Gastroesophageal sphincter (tissue), 4 donors: Measurements from ENCODE around the gene IRAK4. TPM values are rescaled to one million over a fixed set of nuclear protein-coding genes. Genes with fewer than 3 reads are reported as not detected.
"Not testable (repeated sequence)": the region's sequence is repeated elsewhere in the genome, so short reads cannot be mapped to it uniquely, and the experiment has no call there.

ENCODE experiments used
- ATAC-seq: fragments of 150-250 bp; one replicate; pipeline ENCODE4 v1.9.1; 2016; ENCODE audit warnings: mild to moderate bottlenecking, moderate library complexity
- H3K27ac ChIP-seq, 4 donors: fragments of 200-600 bp; sonication (generic) in 3 of 4; 1 replicate in 3 of 4; 2 replicates in 1 of 4; pipeline ENCODE4 v1.5.1; 2016 to 2019
- H3K27me3 ChIP-seq: fragments of 200-600 bp; sonication (generic); one replicate; pipeline ENCODE4 v1.5.1; 2019
- H3K36me3 ChIP-seq, 2 donors: fragments of 200-600 bp; sonication (generic); one replicate each; pipeline ENCODE4 v1.5.1; 2019; ENCODE audit warnings: control low read depth in 1 of 2
- H3K4me1 ChIP-seq, 3 donors: fragments of 200-600 bp; sonication (generic); 1 replicate in 2 of 3; 2 replicates in 1 of 3; pipeline ENCODE4 v1.5.1; 2016 to 2019; ENCODE audit warnings: control low read depth in 2 of 3
- H3K4me3 ChIP-seq, 2 donors: fragments of 200-600 bp; sonication (generic); one replicate each; pipeline ENCODE4 v1.5.1; 2019; ENCODE audit warnings: mild to moderate bottlenecking in 1 of 2, moderate library complexity in 1 of 2
- H3K9me3 ChIP-seq, 3 donors: fragments of 200-600 bp; sonication (generic); one replicate each; pipeline ENCODE4 v1.5.1; 2017 to 2019; ENCODE audit warnings: control low read depth in 2 of 3
- EP300 ChIP-seq: sonication (generic); formaldehyde crosslinking; IDR thresholded peaks from one replicate; pipeline ENCODE4 v1.6.1; 2017; ENCODE audit warnings: antibody characterized with exemption, mild to moderate bottlenecking
- POLR2A ChIP-seq, 2 donors: fragments of 450-650 bp; IDR thresholded peaks; one replicate each; pipeline ENCODE4 v1.6.1; 2017; ENCODE audit warnings: antibody characterized with exemption in 2 of 2, mild to moderate bottlenecking in 2 of 2, moderate library complexity in 1 of 2
- POLR2AphosphoS5 ChIP-seq: sonication (generic); formaldehyde crosslinking; IDR thresholded peaks from one replicate; pipeline ENCODE4 v1.6.1; 2017; ENCODE audit warnings: antibody characterized with exemption
- WGBS, 2 donors: methylation state at CpG; one replicate each; pipeline ENCODE4 v1.1.5; 2018; ENCODE audit warnings: low coverage in 1 of 2; 5-methylcytosine and 5-hydroxymethylcytosine counted together
- total RNA-seq, 4 donors: library from RNA; depleted of rRNA; stranded (reverse); fragments of >200 nt; gene quantifications; one replicate each; pipeline ENCODE4 v1.1.0, GENCODE V29; 2016
- TF ChIP-seq, protein P1 (sequence below), 4 experiments: fragments of 200-600 bp in 2 of 4; fragments of 450-650 bp in 2 of 4; sonication (generic) in 1 of 4; IDR thresholded peaks; one replicate each; pipeline ENCODE4 v1.5.1; 2017 to 2019; ENCODE audit warnings: antibody characterized with exemption in 4 of 4, mild to moderate bottlenecking in 2 of 4, moderate library complexity in 2 of 4

IRAK4 gene
- total RNA-seq, 4 donors from 2014 or later = 15.3 to 36.6 (median 20.0) TPM

DNA sequence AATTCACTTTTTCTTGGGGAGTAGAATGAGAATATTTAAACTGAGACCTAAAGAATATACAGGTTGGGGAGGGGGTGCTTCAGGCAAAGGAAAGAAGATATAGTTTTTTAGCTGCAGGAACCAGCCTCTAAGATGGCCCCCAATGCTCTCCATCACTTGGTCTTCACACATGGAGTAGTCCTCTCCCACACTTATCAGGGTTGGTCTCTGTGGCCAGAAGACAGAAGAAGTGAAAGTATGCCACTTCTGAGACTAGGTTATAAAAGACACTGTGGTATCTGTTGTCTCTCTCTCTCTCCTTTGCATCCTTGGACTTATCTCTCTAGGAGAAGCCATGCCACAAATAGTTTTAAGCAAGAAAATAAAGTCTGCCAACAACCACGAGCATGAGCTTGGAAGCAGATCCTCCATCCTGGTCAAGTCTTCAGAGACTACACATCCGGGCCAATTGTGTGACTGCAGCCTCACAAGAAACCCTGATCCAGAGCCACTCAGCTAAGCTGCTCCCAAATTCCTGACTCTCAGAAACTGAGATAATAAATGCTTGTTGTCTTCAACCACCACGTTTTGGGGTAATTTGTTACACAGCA, 18.1 kb upstream of the IRAK4 start:
- no peaks in the 10 kb centered on the region for H3K4me1 ChIP-seq
- no peaks in the 10 kb centered on the region for H3K9me3 ChIP-seq
- H3K4me3 ChIP-seq = no peak overlapping the region
- H3K36me3 ChIP-seq = peaks cover 0 to 82% of the 10 kb centered on the region in 2 donors
- ATAC-seq = no peak
- TF ChIP-seq EP300 (no peak), POLR2AphosphoS5 (no peak), POLR2A (IDR thresholded peaks at IDR 0.05) (no peak)
- TF ChIP-seq, protein P1, sequence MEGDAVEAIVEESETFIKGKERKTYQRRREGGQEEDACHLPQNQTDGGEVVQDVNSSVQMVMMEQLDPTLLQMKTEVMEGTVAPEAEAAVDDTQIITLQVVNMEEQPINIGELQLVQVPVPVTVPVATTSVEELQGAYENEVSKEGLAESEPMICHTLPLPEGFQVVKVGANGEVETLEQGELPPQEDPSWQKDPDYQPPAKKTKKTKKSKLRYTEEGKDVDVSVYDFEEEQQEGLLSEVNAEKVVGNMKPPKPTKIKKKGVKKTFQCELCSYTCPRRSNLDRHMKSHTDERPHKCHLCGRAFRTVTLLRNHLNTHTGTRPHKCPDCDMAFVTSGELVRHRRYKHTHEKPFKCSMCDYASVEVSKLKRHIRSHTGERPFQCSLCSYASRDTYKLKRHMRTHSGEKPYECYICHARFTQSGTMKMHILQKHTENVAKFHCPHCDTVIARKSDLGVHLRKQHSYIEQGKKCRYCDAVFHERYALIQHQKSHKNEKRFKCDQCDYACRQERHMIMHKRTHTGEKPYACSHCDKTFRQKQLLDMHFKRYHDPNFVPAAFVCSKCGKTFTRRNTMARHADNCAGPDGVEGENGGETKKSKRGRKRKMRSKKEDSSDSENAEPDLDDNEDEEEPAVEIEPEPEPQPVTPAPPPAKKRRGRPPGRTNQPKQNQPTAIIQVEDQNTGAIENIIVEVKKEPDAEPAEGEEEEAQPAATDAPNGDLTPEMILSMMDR (IDR thresholded peaks at IDR 0.05) = no peak
- no peaks in the 10 kb centered on the region for H3K27me3 ChIP-seq
- 56 to 67% methylated on average over 2 of the region's 3 CpGs for WGBS, 2 donors
- no peak overlapping the region for H3K27ac ChIP-seq

DNA sequence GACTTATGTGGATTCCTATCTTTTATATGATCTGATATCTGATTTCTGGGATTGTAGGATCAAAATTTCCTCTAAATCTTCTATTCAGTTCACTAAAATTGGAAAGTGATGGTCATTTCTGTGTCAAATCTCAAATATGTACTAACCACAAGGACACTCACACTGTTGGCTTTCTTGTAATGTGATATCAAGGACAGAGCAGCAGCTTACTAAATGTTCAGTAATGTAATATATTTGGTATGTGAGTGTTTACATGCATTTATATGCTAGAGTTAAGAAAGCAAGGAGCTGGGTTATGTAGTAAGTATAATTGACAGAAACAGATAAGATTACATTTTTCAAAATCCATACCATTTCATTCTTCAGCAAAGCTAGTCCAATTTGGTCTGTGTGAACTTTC, 16.6 kb upstream of the IRAK4 start:
- ATAC-seq = no peak
- TF ChIP-seq POLR2A (IDR thresholded peaks at IDR 0.05) (no peak), POLR2AphosphoS5 (no peak), EP300 (no peak)
- TF ChIP-seq, protein P1 (IDR thresholded peaks at IDR 0.05) = no peak
- Histone ChIP-seq H3K27me3 (no peaks in the 10 kb centered on the region), H3K9me3 (no peaks in the 10 kb centered on the region), H3K4me3 (no peak overlapping the region), H3K36me3 (peaks cover 0 to 75% of the 10 kb centered on the region in 2 donors), H3K27ac (no peak overlapping the region), H3K4me1 (no peaks in the 10 kb centered on the region)

DNA sequence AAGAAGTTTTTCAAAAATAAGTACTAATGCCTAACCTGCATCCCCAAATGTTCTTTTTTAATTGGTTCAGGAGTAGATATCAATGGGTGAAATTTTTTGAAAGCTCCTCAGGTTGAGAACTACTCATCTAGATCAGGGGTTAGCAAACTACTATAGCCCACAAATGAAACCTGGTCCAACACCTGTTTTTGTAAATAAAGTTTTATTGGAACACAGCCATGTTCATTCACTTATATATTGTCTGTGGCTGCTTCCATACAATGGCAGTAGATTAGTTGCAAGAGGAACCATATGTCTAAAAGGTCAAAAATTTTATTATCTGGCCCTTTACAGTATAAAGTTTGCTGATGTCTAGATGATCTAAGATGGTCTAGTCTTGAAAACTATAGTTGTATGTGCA, 13.9 kb upstream of the IRAK4 start:
- peaks cover 0 to 58% of the 10 kb centered on the region in 2 donors for H3K36me3 ChIP-seq
- TF ChIP-seq POLR2AphosphoS5 = no peak
- TF ChIP-seq EP300 = no peak
- no peaks in the 10 kb centered on the region for H3K4me1 ChIP-seq
- H3K9me3 ChIP-seq = no peaks in the 10 kb centered on the region
- no peaks in the 10 kb centered on the region for H3K27me3 ChIP-seq
- H3K4me3 ChIP-seq = no peak overlapping the region
- H3K27ac ChIP-seq = no peak overlapping the region
- ATAC-seq = no peak

DNA sequence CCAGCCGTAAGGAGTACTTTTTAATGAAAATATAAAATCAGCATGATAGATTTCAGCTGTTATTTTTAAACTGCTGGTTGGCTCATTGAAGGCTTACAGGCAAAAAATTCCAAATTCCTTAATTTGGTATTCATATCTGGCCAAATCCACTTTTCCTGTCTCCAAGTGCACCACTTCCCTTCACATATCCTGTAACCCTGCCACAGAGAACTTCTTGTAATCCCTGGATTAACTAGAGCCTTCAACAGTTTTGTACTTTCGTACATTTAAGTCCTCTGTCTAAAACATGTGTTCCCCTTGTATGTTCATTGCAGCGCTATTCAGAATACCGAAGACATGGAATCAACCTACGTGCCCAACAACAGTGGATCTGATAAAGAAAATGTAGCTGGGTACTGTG, 9.7 kb upstream of the IRAK4 start:
- H3K27me3 ChIP-seq = no peaks in the 10 kb centered on the region
- H3K4me3 ChIP-seq = no peak overlapping the region
- peaks cover 0 to 30% of the 10 kb centered on the region in 2 donors for H3K36me3 ChIP-seq
- no peak for ATAC-seq
- no peak for TF ChIP-seq EP300
- TF ChIP-seq POLR2AphosphoS5 = no peak
- TF ChIP-seq, protein P1 (IDR thresholded peaks at IDR 0.05) = no peak
- TF ChIP-seq POLR2A (IDR thresholded peaks at IDR 0.05) = no peak
- no peak overlapping the region for H3K27ac ChIP-seq
- 95% methylated on average over 4 of the region's 5 CpGs; no CpG with 5 or more reads in 1 of the 2 donors for WGBS, 2 donors
- no peaks in the 10 kb centered on the region for H3K4me1 ChIP-seq
- H3K9me3 ChIP-seq = no peaks in the 10 kb centered on the region

DNA sequence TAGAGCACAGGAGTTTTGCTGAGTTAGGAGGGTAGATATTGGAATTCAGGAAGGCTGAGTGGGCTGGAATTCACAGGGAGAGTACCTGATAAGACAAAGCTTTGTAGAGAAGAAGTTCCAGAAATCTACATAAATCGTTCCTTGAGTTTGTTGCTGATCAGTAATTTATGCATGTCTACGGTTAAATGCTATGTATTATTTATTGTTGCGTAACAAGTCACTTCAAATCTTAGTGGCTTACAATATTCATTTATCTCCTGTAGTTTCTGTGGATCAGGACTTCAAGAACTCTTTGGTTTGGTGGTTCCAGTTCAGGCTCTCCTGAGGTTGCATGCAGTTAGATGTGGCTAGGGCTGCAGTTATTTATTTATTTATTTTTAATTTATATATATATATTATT, 7.9 kb upstream of the IRAK4 start:
- 69 to 100% methylated on average over 3 of the region's 3 CpGs for WGBS, 2 donors
- Histone ChIP-seq H3K9me3 (no peaks in the 10 kb centered on the region), H3K27me3 (no peaks in the 10 kb centered on the region), H3K4me1 (no peaks in the 10 kb centered on the region), H3K4me3 (no peak overlapping the region), H3K36me3 (peaks cover 0 to 23% of the 10 kb centered on the region in 2 donors), H3K27ac (no peak overlapping the region)
- no peak for TF ChIP-seq POLR2A (IDR thresholded peaks at IDR 0.05)
- TF ChIP-seq, protein P1 (IDR thresholded peaks at IDR 0.05) = no peak
- no peak for TF ChIP-seq POLR2AphosphoS5
- TF ChIP-seq EP300 = no peak
- ATAC-seq = no peak

DNA sequence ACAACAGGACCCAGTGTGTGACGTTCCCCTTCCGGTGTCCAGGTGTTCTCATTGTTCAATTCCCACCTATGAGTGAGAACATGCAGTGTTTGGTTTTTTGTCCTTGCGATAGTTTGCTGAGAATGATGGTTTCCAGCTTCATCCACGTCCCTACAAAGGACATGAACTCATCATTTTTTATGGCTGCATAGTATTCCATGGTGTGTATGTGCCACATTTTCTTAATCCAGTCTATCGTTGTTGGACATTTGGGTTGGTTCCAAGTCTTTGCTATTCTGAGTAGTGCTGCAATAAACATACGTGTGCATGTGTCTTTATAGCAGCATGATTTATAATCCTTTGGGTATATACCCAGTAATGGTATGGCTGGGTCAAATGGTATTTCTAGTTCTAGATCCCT, 7.4 kb upstream of the IRAK4 start:
- H3K4me1 ChIP-seq, H3K27ac ChIP-seq, ATAC-seq, H3K4me3 ChIP-seq, H3K9me3 ChIP-seq, H3K27me3 ChIP-seq: not testable (repeated sequence)
- 100% methylated on average over 3 of the region's 6 CpGs; no CpG with 5 or more reads in 1 of the 2 donors for WGBS, 2 donors
- H3K36me3 ChIP-seq = peaks cover 0 to 18% of the 10 kb centered on the region in 2 donors
